ENCODE measurements around the gene TUBB1. TPM values are rescaled to one million over a fixed set of nuclear protein-coding genes. Genes with fewer than 3 reads are reported as not detected.
A peak's percentile ranks its signal among the peaks of the same experiment; 100 is the strongest.

TUBB1 gene
- total and polyA plus RNA-seq, 2 of the 4 experiments (the other 2 are of a cell fraction), result not detected

- Histone ChIP-seq H3K56ac (ENCODE audit: extremely low read depth, insufficient read depth, low read length) (no peak overlapping the region), H3K27me3 (ENCODE audit: control insufficient read depth, insufficient read depth, low read length) (no peaks in the 10 kb centered on the region), H3K9ac (ENCODE audit: low read depth, low read length) (no peak overlapping the region), H3K4me3 (ENCODE audit: insufficient read depth, low read depth, low read length) (no peak overlapping the region), H3K9me3 (ENCODE audit: control insufficient read depth, insufficient read depth, low read length) (no peaks in the 10 kb centered on the region), H4K5ac (ENCODE audit: low read depth, low read length) (no peak overlapping the region), H3K36me3 (ENCODE audit: control insufficient read depth, insufficient read depth, low read length) (peaks cover 21% of the 10 kb centered on the region), H3K4ac (ENCODE audit: low read depth, low read length) (no peak overlapping the region), H3K4me2 (ENCODE audit: low read depth, low read length) (no peak overlapping the region), H2BK15ac (ENCODE audit: low read depth, low read length) (no peak overlapping the region), H2AK5ac (ENCODE audit: low read depth, low read length) (no peak overlapping the region), H2BK5ac (ENCODE audit: low read depth, low read length, poor library complexity, severe bottlenecking) (no peak overlapping the region), H3K14ac (replicated peaks; ENCODE audit: low read depth, low read length) (no peak overlapping the region), H3K9me1 (ENCODE audit: insufficient read depth, low read length) (peaks cover 9% of the 10 kb centered on the region; the same call in 1 of the 2 replicates), H2BK20ac (ENCODE audit: low read depth, low read length) (no peak overlapping the region), H3K18ac (ENCODE audit: low read depth, low read length) (no peak overlapping the region), H4K91ac (ENCODE audit: insufficient read depth, low read depth, low read length) (no peak overlapping the region), H2AK9ac (replicated peaks; ENCODE audit: low read depth, low read length, poor library complexity) (no peak overlapping the region), H3K27ac (ENCODE audit: insufficient read depth, low read length) (no peak overlapping the region), H3K23ac (ENCODE audit: low read depth, low read length) (no peak overlapping the region), H4K8ac (ENCODE audit: low read depth in 2 of 2, low read length in 2 of 2) (no peak overlapping the region), H2BK120ac (ENCODE audit: low read depth, low read length) (no peak overlapping the region), H2AFZ (replicated peaks; ENCODE audit: low read length, poor library complexity) (no peak overlapping the region), H3K4me1 (ENCODE audit: control insufficient read depth, insufficient read depth, low read length) (peaks cover 8% of the 10 kb centered on the region), H4K20me1 (ENCODE audit: insufficient read depth, low read length) (peaks cover 9% of the 10 kb centered on the region; the same call in 1 of the 2 replicates), H3K79me1 (ENCODE audit: low read depth in 1 of 2, low read length in 2 of 2) (peaks cover 36 to 56% of the 10 kb centered on the region in 2 experiments)
- POLR2A ChIA-PET (ENCODE audit: unreplicated experiment), result no interaction called here
- dilution Hi-C loops (cut with HindIII; ENCODE audit: low sequenced_read_pairs, unreplicated experiment), result no loop called here
- intact Hi-C loops (cut with micrococcal nuclease), result no loop called here
- no peak for ATAC-seq (ENCODE audit: low read depth)
- no TSS peak for BruUV-seq (replicated peaks)
- peak; percentile 45 for DNase-seq
- in situ Hi-C loops (cut with MboI; ENCODE audit: low sequenced_read_pairs), result loop anchor here (25.0 kb wide), 3 partner anchors 802 to 1652 kb away; partner anchors contain the start of genes ANKRD60 and RBM38
- no CpG with 5 or more reads among the region's 1 CpG for WGBS, 2 experiments (ENCODE audit: extremely low coverage in 2 of 2, insufficient read length in 1 of 2)
- CTCF ChIA-PET, result no interaction called here
- TF ChIP-seq CEBPB (IDR thresholded peaks at IDR 0.05; ENCODE audit: low read depth, low read length), result peak; percentile 88
- TF ChIP-seq, protein P1, sequence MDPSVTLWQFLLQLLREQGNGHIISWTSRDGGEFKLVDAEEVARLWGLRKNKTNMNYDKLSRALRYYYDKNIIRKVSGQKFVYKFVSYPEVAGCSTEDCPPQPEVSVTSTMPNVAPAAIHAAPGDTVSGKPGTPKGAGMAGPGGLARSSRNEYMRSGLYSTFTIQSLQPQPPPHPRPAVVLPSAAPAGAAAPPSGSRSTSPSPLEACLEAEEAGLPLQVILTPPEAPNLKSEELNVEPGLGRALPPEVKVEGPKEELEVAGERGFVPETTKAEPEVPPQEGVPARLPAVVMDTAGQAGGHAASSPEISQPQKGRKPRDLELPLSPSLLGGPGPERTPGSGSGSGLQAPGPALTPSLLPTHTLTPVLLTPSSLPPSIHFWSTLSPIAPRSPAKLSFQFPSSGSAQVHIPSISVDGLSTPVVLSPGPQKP (IDR thresholded peaks at IDR 0.05; ENCODE audit: borderline replicate concordance, low read depth, low read length), result no peak
Observed at GRCh38 chr20:59039233-59039632, 20.0 kb downstream of the TUBB1 start.

Measured in IMR-90 (cell line).